SK-N-DZ (cell line): ENCODE measurements around the gene LAMA1.

ENCODE experiments used
- DNase-seq: peaks from one replicate; pipeline ENCODE4 v3.0.0-alpha.2; 2015; ENCODE audit warnings: low spot score

The LAMA1 gene

DNA sequence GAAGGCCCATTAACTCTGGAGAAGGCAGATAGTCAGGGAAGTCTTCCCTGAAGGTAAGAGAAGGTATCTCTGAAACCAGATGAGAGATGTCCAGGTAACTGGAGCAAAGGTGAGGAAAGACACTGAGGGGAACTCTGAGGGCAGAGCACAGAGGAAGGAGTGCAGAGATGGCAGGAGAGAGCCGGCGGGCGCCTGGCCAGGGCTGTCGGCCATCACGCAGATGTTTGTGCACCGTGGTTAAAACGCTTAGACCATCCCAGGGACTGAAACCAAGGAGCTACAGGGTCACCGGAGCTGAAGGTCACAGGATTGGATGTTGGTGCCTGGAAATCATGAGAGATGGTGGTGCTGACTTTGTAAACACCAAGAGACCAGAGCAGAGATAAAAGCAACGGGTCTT is 55.4 kb downstream of the LAMA1 start:
- DNase-seq, result no peak

DNA sequence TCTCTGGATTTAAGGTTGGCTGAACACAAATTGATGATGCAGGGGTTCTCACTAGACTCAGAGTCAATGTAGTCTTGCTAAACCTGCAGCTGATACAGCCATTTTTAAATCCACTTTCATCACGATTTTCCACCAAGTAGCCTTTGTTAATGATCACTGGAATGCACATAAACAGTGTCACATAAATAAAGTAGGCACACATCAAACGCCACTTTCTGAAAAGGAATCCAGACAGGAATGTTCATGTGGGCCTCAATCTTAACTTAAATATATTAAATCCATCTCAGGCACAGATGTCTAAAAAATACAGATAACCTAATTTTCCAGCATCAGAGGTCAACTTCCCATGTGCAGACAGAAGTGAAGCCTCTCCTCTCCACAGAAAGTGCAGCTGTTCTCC is 58.3 kb downstream of the LAMA1 start:
- peak; percentile 58 for DNase-seq

- DNase-seq, result no peak
These were observed 61.6 kb downstream of the LAMA1 start for GRCh38 chr18:7056026-7056425.

DNA sequence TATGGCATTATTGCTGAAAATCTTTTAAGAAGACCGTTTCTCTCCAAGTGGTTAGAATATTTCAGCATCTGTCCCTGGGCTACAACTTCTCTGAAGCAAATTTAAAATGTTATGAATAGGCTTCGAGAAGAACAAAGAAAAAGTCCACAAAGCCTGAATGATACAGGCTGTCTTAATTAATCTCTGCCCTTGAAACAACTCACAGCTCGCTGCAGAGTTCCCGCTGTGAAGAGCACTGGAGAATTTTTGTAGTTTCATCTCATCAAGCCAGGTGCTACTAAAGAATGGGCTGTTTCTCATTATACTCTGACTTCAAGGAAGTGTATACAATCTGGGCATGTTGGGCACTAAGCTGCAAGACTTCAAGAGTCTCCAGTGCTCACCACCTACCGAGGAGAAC is 67.6 kb downstream of the LAMA1 start:
- DNase-seq, result no peak

DNA sequence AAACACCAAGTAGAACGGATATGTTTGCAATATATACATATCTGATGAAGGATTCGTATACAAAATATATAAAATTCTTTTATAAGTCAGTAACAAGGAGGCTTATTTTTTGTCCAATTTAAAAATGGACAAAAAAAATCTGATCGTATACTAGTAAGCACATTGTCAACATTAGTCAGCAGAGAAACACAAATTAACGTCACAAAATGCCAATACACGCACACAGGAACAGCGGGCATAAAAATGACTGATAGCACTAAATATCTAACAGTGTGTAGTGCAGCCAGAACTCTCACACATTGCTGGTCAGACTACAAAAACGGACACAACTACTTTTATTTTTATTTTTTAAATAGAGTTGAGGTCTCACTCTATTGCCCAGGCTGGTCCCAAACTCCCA is 69.5 kb downstream of the LAMA1 start:
- no peak for DNase-seq

GRCh38 chr18:7047336-7047735 is 70.3 kb downstream of the LAMA1 start:
- no peak for DNase-seq

DNA sequence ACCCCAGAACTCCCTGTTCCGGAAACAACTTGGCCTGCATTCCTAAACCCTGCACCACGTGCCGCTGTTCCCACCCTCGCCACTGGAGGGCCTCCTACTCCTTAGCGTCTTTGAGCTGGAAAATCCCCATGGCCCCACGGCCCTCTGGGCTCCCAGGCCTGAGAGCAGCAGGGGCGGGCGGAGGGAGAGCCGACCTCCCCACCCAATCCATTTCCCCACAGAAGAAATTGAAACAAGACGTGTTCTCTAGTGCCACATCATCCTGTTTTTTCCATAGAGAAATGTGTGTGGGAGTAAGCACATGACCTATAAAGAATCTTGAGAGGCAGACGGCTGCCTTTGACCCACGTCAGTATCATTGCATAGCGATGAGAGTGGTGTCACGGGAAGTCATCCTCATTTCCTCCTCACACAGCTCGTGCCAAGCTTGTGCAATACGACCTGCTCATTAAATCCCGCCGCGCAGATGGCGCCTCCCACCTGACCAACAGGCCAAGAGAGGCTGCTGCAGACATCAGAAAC is 79.2 kb downstream of the LAMA1 start:
- peak; percentile 50 for DNase-seq

DNA sequence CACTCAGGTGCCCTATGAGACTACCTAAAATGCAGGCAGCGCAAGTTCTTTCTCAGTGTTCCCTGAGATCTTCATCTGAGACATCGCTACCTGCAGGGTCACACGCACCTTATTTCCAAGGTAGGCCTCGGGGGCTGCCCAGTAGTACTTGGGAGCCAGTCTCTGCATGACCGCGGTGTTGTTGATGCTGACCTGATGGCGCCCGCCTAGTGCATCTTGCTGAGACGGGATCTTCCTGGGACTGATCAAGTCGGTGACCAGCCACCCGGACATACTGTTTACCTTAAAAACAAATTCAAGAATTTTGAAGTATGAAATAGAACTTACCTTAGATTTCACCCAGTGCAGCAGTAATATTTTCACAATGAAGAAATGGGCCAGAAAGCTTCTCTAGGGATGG is 80.1 kb downstream of the LAMA1 start:
- DNase-seq, result no peak

DNA sequence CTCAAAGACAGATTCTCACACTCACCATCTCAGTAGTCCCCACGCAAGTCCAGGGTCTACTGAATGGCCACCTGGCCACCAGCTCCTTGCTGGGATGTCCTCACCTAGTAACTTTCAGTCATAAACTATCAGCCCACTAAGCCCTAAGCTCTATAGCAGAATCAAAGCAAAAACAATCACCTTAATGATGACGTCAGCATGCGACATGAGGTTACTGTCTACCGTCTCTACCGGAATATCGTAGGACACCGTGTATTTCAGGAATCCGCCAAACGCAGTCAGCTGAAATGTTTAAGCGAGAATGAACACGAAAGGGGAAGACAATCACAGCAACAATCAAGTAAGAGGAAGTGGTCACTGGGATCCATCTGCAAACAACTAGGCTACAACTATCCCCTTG is 81.8 kb downstream of the LAMA1 start:
- DNase-seq, result no peak

DNA sequence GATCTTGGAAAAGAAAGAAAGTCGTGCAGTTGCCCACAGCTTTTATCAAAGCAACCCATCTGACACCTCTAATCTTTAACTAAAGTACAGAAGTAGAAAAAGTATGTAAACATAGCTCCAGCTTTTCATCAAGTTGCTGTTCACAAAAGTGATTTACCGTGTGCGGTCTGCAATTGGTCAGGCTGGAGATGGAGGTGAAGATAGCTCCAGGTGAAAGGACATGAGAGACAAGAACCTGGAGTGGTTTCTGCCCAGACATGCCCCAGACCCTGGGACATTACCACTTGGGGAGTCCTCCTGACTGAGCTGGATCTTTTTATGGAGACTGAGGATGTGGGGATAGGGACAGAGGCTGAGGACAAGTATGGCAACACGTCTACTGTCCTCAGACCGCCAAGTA is 82.7 kb downstream of the LAMA1 start:
- DNase-seq, result no peak

DNA sequence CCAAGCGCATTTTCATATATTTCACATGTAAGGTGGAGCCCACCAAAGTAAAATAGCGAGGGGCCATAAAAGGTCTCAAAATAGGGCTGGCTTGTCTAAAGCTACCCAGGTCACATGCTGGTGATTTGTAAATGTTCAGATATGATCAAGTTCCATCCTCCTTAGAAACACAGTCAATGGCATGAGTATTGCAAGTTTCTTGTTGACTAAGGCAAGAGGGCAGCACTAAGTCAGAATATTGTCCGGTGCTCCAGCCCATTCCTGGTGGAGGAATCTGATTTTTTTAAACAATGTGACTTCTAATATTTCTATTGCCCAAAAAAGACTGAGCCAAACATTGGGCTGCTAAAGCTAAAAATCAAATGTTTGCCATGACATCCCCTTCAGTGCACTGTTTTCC is 85.1 kb downstream of the LAMA1 start:
- no peak for DNase-seq

- DNase-seq, result no peak
These were observed 89.0 kb downstream of the LAMA1 start for GRCh38 chr18:7028625-7029024.

DNA sequence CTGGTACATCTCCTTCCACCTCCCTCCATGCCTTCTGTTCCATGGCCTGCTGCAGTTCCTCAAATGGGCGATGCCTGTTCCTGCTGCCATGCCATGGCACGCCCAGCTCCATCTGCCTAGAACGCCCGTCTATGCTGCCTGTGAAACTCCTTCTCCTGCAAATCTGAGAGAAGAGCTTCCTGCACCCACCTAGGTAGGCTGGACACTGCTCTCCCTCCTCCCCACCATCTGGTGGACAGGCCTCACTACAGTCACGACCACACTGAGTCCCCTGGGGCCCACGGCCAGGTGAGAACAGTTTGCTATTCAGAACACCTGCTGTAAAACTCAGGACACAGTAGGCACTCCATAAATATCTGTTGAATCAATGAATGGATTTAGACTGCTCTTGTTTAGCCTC is 92.4 kb downstream of the LAMA1 start:
- DNase-seq, result no peak

DNA sequence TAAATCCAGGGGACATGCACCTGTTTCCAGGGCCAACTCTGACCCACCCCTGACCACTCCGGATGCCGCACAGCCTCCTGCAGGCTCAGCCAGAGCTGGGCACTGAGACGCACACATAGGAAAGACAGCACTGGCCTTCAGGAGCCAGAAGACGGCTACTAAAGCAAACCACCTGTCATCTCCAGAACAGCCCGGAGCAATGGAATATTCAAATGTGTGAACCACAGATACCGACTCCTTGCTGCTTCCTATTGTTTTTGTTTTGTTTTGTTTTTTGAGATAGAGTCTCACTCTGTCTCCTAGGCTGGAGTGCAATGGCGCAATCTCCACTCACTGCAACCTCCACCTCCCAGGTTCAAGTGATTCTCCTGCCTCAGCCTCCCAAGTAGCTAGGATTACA is 94.0 kb downstream of the LAMA1 start:
- DNase-seq, result no peak

- DNase-seq, result no peak
These were observed 94.5 kb downstream of the LAMA1 start for GRCh38 chr18:7023063-7023580.

DNA sequence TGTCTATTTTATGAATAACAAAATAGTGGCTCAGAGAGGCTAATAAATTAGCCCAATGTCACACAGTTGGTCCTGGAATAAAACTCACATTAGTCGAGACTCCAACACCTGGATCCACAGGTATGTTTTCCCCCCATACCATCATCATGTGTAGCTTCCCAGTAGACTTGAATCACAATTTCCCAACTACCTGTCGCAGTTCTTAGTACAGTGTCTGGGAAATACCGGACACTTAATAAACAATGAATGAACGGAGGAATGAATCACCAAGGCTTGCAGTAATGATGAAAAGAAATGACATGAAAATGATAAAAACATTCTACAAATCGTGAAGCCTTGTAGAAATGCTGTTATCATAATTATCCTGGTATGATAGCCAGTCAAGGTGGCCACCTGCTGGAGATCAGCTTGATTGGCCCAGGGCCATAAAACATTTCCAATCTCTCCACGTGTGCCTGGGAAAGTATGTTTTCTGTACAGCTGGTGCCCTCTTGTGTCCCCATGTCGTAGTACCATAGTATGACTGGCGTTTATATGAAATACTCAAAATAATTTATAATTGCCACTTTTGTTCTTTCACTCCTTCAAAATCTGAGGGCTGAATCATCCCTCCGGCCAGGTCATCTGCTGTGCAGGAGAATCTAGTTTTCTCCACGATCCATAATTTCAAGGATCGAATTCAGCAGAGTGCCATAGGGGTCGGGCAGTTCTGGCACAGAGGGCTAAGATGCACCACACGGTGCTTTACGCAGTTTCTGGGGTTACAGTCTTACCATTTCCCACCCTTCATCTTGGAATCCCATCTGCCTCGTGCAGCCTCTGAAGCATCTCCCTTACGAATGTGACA is 95.4 kb downstream of the LAMA1 start:
- DNase-seq, result peak; percentile 74

- DNase-seq, result no peak
These were observed 96.4 kb downstream of the LAMA1 start for GRCh38 chr18:7020995-7021777.

GRCh38 chr18:7017013-7017412 is 100.6 kb downstream of the LAMA1 start:
- DNase-seq, result no peak

- DNase-seq, result no peak
These were observed 106.5 kb downstream of the LAMA1 start for GRCh38 chr18:7011142-7011541.

DNA sequence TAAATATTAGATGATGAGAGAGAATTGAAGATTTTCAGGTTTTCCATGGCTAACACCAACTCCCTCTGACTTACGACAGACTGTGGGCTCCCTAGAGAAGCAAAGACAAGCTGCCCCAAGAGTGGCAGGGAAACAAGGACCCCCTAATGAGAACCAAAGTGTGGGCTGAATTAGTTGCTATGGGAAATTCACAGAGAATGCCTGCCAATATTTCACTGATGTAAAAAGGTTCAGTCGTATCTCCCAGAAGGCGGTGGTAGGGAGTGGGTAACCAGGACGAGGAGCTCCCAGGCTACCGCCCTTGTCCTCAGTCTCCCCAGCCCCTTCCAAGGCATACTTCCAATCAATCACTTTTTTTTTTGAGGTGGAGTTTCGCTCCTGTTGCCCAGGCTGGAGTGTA is 113.6 kb downstream of the LAMA1 start:
- no peak for DNase-seq

GRCh38 chr18:7002107-7002506 is 115.5 kb downstream of the LAMA1 start:
- DNase-seq, result no peak

- peak; percentile 8 for DNase-seq
These were observed 117.0 kb downstream of the LAMA1 start for GRCh38 chr18:7000484-7001096.
